Adipocyte (in vitro differentiated cells): ENCODE data around the gene FZR1.
"Not testable (repeated sequence)": the region's sequence is repeated elsewhere in the genome, so short reads cannot be mapped to it uniquely, and the experiment has no call there.

Experiments
- DNase-seq: peaks from one replicate; pipeline ENCODE4 v3.0.0-alpha.2; 2015; ENCODE audit warnings: low read depth
- H3K27me3 ChIP-seq: replicated peaks from 2 replicates; pipeline ENCODE4 v1.7.0; 2013; ENCODE audit warnings: mild to moderate bottlenecking, low read length, moderate library complexity; ENCODE audit not compliant: control insufficient read depth, insufficient read depth
- H3K36me3 ChIP-seq: 2 replicates; pipeline ENCODE4 v1.7.0; 2013; ENCODE audit warnings: low read length, mild to moderate bottlenecking, moderate library complexity; ENCODE audit not compliant: control insufficient read depth, insufficient read depth, severe bottlenecking
- H3K4me1 ChIP-seq: 2 replicates; pipeline ENCODE4 v1.7.0; 2013; ENCODE audit warnings: mild to moderate bottlenecking, low read length, moderate library complexity; ENCODE audit not compliant: control insufficient read depth, insufficient read depth
- H3K4me3 ChIP-seq: 2 replicates; pipeline ENCODE4 v1.7.0; 2013; ENCODE audit warnings: mild to moderate bottlenecking, low read length, moderate library complexity
- H3K9ac ChIP-seq: 2 replicates; pipeline ENCODE4 v1.7.0; 2013; ENCODE audit warnings: mild to moderate bottlenecking, low read length, moderate library complexity
- H3K9me3 ChIP-seq: 2 replicates; pipeline ENCODE4 v1.7.0; 2013; ENCODE audit warnings: mild to moderate bottlenecking, low read length, moderate library complexity; ENCODE audit not compliant: control insufficient read depth

Gene FZR1

GRCh38 chr19:3522421-3523360 lies 16.6 kb downstream of the FZR1 start:
- DNase-seq, result no peak
- no peak overlapping the region for H3K4me3 ChIP-seq
- H3K36me3 ChIP-seq, result peaks cover 27% of the 10 kb centered on the region

GRCh38 chr19:3523361-3524077 lies 17.4 kb downstream of the FZR1 start:
- H3K4me3 ChIP-seq, result no peak overlapping the region
- no peak overlapping the region for H3K9ac ChIP-seq
- no peaks in the 10 kb centered on the region for H3K27me3 ChIP-seq
- DNase-seq, result no peak
- peaks cover 33% of the 10 kb centered on the region for H3K36me3 ChIP-seq
- H3K4me1 ChIP-seq, result no peaks in the 10 kb centered on the region
- no peaks in the 10 kb centered on the region for H3K9me3 ChIP-seq

More at GRCh38 chr19:3522421-3523360, 16.6 kb downstream of the FZR1 start:
- H3K4me1 ChIP-seq, result no peaks in the 10 kb centered on the region
- no peaks in the 10 kb centered on the region for H3K9me3 ChIP-seq
- H3K9ac ChIP-seq, result no peak overlapping the region
- H3K27me3 ChIP-seq, result no peaks in the 10 kb centered on the region

- H3K27me3 ChIP-seq, result no peaks in the 10 kb centered on the region
- DNase-seq, result no peak
- H3K9ac ChIP-seq, result no peak overlapping the region
- H3K4me3 ChIP-seq, result no peak overlapping the region
- H3K4me1 ChIP-seq, result no peaks in the 10 kb centered on the region
- no peaks in the 10 kb centered on the region for H3K9me3 ChIP-seq
- H3K36me3 ChIP-seq, result peaks cover 33% of the 10 kb centered on the region
Measured at GRCh38 chr19:3524078-3524842, 18.1 kb downstream of the FZR1 start.

GRCh38 chr19:3524904-3525451 lies 18.9 kb downstream of the FZR1 start:
- Histone ChIP-seq H3K36me3 (peaks cover 33% of the 10 kb centered on the region), H3K9me3 (no peaks in the 10 kb centered on the region), H3K4me1 (no peaks in the 10 kb centered on the region), H3K9ac (no peak overlapping the region), H3K4me3 (no peak overlapping the region), H3K27me3 (no peaks in the 10 kb centered on the region)
- DNase-seq, result no peak

- Histone ChIP-seq H3K9me3 (no peaks in the 10 kb centered on the region), H3K4me3 (no peak overlapping the region), H3K9ac (no peak overlapping the region), H3K36me3 (peaks cover 47% of the 10 kb centered on the region), H3K4me1 (no peaks in the 10 kb centered on the region), H3K27me3 (no peaks in the 10 kb centered on the region)
- DNase-seq, result no peak
Measured at GRCh38 chr19:3526507-3527237, 20.6 kb downstream of the FZR1 start.

GRCh38 chr19:3527238-3527910 lies 21.3 kb downstream of the FZR1 start:
- Histone ChIP-seq H3K9me3 (no peaks in the 10 kb centered on the region), H3K36me3 (peaks cover 54% of the 10 kb centered on the region), H3K4me3 (no peak overlapping the region), H3K9ac (no peak overlapping the region), H3K27me3 (no peaks in the 10 kb centered on the region), H3K4me1 (no peaks in the 10 kb centered on the region)
- no peak for DNase-seq

GRCh38 chr19:3528080-3528479 lies 22.0 kb downstream of the FZR1 start:
- Histone ChIP-seq H3K27me3 (no peaks in the 10 kb centered on the region), H3K9ac (no peak overlapping the region), H3K36me3 (peaks cover 61% of the 10 kb centered on the region), H3K4me3 (no peak overlapping the region), H3K4me1 (no peaks in the 10 kb centered on the region), H3K9me3 (no peaks in the 10 kb centered on the region)
- DNase-seq, result no peak

GRCh38 chr19:3528539-3529211 lies 22.6 kb downstream of the FZR1 start:
- H3K9ac ChIP-seq, result no peak overlapping the region
- no peaks in the 10 kb centered on the region for H3K4me1 ChIP-seq
- no peak overlapping the region for H3K4me3 ChIP-seq
- H3K9me3 ChIP-seq, result no peaks in the 10 kb centered on the region
- no peak for DNase-seq
- peaks cover 63% of the 10 kb centered on the region for H3K36me3 ChIP-seq
- H3K27me3 ChIP-seq, result no peaks in the 10 kb centered on the region

- not testable (repeated sequence) for H3K9me3 ChIP-seq, H3K4me3 ChIP-seq, DNase-seq, H3K4me1 ChIP-seq, H3K9ac ChIP-seq, H3K27me3 ChIP-seq
- peaks cover 61% of the 10 kb centered on the region for H3K36me3 ChIP-seq
Measured at GRCh38 chr19:3529299-3529698, 23.2 kb downstream of the FZR1 start.

- H3K36me3 ChIP-seq, result peaks cover 64% of the 10 kb centered on the region
- H3K9ac ChIP-seq, result no peak overlapping the region
Measured at GRCh38 chr19:3530389-3530788, 24.3 kb downstream of the FZR1 start.

More at GRCh38 chr19:3530389-3530788, 24.3 kb downstream of the FZR1 start:
- H3K27me3 ChIP-seq, result no peaks in the 10 kb centered on the region
- H3K9me3 ChIP-seq, result no peaks in the 10 kb centered on the region
- no peak for DNase-seq
- no peak overlapping the region for H3K4me3 ChIP-seq
- no peaks in the 10 kb centered on the region for H3K4me1 ChIP-seq
